ENCODE results near the gene WSCD1.

WSCD1 gene

DNA sequence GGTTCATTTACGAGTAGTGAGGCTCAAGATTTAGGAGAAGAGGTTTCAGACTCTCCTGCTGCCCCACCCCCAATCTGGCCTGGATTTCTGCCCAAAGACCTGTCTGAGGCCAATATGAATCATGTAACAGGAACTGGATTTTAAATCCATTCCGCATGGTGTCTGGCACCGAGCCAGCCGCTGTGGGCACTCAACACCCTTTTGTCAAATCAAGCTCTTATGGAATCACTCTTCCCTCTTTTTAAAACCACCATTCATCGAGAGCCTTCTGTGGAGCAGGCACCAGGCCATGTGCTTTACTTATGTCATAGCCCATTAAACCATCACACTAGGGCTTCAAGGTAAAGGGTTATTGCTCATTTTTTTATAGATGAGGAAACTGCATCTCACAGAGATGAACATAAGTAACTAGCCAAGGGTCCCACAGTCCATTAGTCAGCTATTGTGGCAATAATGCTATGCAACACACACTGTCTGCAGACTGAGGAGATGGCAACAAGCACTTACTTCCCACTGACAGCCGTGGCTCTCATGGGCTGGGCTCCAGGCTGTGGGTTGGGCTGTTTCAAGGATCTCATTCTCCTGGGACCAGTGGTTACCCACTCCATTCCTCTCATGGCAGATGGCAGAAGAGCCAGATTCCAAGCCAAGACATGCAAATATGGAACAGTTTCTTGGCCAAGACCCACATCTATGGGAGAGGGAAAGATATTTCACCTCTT lies 93.6 kb downstream of the WSCD1 start:
- TF ChIP-seq, protein P1, sequence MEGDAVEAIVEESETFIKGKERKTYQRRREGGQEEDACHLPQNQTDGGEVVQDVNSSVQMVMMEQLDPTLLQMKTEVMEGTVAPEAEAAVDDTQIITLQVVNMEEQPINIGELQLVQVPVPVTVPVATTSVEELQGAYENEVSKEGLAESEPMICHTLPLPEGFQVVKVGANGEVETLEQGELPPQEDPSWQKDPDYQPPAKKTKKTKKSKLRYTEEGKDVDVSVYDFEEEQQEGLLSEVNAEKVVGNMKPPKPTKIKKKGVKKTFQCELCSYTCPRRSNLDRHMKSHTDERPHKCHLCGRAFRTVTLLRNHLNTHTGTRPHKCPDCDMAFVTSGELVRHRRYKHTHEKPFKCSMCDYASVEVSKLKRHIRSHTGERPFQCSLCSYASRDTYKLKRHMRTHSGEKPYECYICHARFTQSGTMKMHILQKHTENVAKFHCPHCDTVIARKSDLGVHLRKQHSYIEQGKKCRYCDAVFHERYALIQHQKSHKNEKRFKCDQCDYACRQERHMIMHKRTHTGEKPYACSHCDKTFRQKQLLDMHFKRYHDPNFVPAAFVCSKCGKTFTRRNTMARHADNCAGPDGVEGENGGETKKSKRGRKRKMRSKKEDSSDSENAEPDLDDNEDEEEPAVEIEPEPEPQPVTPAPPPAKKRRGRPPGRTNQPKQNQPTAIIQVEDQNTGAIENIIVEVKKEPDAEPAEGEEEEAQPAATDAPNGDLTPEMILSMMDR (IDR thresholded peaks at IDR 0.05), result no peak
- TF ChIP-seq ZFX (IDR thresholded peaks at IDR 0.05; ENCODE audit: borderline replicate concordance), result no peak
- H3K27ac ChIP-seq, result no peak overlapping the region

DNA sequence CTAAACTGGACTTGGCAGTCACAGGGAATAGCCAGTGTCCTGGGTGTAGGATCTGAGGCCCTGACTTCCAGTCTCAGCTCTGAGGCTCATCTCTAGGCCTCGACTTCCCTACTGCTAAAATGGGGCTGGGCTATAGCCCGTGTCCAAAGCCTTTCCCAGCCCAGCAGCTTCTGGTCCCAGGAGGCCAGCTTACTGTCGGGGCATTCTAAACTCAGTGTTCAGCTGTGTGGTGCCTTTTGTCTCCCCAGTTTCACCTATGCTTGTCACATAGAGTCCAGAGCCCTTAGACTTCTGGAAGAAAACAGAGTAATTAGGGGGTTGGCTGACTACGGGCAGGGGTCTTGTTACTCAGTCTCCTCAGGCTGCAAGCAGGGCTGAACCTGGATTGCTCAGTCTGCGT lies 94.8 kb downstream of the WSCD1 start:
- TF ChIP-seq ZFX (IDR thresholded peaks at IDR 0.05; ENCODE audit: borderline replicate concordance), result no peak
- TF ChIP-seq, protein P1 (IDR thresholded peaks at IDR 0.05), result no peak
- no peak overlapping the region for H3K27ac ChIP-seq

DNA sequence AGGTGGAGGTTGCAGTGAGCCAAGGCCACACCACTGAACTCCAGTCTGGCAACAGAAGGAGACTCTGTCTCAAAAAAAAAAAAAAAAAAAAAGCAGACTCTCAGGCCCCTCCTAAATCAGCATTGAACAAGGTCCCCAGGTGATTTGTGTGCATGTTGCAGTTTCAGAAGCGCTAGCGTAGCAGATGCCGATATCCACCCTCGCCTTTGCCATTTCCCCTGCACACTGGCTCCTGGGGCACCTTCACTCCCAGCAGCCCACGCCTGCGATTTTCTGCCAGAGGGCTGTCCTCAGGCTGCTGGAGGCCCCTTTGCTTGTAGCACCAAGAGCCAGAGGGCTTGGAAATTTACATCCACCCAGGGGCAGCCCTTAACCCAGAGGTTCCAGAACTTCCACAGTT lies 95.6 kb downstream of the WSCD1 start:
- no peak for TF ChIP-seq ZFX (IDR thresholded peaks at IDR 0.05; ENCODE audit: borderline replicate concordance)
- TF ChIP-seq, protein P1 (IDR thresholded peaks at IDR 0.05), result no peak
- H3K27ac ChIP-seq, result no peak overlapping the region

DNA sequence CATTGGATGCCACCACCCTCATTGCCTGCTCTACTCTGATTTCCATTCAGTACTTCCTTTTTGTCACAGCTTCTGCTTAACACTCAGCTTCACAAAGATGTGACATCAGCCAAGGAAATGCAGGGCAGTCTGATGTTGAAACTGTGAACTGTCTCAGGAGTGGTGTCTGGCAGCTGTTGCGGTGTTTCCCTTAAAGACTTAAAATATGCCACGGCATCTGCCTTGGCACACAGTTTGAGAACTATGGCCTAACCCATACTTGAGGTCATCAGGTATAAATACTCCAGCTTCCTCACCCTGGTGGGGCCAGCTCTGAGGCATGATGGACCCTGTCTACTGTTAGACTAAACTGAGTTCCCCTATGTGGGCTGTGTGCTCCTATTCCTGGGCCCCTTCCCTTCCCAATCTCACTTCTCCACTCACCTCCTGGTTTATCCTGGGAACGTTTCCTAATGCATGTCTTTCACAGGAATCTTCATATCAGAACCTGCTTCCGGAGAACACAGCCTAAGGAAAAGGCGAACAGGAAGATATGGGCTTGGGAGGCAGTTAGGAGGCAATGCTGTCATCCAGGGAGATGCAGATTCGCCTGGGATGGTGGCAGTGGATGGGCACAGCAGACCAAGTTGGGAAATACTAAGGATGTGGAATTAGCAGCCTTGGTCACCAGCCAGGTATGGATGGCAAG lies 96.5 kb downstream of the WSCD1 start:
- no peak for TF ChIP-seq ZFX (IDR thresholded peaks at IDR 0.05; ENCODE audit: borderline replicate concordance)
- TF ChIP-seq, protein P1 (IDR thresholded peaks at IDR 0.05), result no peak

DNA sequence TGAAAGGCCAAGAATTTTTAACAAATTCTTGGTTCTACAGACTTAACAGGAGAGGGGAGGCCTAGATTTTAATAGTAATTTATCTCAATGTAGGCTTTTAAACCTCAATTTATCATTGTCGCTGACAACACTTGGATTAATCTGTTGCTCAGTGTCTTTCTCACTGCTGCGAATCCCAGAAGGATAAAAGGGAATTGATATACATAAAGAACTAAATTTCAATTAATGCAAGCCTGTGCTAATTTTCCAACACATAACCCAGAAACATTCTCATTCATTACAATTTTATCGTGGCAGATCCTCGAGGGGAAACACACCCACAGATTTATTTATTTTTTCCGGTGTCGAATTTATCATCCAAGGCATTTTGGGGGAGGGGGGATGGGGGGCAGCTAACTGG lies 98.1 kb downstream of the WSCD1 start:
- no peak for TF ChIP-seq ZFX (IDR thresholded peaks at IDR 0.05; ENCODE audit: borderline replicate concordance)
- TF ChIP-seq, protein P1 (IDR thresholded peaks at IDR 0.05), result no peak
- no peak overlapping the region for H3K27ac ChIP-seq

More for the DNA sequence above, 96.5 kb downstream of the WSCD1 start:
- no peak overlapping the region for H3K27ac ChIP-seq

DNA sequence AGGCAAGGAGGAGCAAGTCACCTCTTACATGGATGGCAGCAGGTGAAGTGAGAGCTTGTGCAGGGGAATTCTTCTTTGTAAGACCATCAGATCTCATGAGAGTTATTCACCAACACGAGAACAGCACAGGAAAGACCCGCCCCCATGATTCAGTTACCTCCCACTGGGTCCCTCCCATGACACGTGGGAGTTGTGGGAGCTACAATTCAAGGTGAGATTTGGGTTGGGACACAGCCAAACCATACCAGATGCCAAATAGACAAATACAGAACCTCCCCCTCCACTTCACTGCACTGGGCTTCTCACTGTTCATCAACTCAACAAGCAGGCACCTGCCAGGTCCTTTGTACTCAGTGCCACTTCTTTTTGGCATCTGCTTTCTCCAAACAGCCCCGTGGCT lies 100.2 kb downstream of the WSCD1 start:
- TF ChIP-seq, protein P1 (IDR thresholded peaks at IDR 0.05), result no peak
- TF ChIP-seq ZFX (IDR thresholded peaks at IDR 0.05; ENCODE audit: borderline replicate concordance), result no peak
- H3K27ac ChIP-seq, result no peak overlapping the region

Measured in 22Rv1 (cell line).